ENCODE measurements around the gene GATA6. TPM values are rescaled to one million over a fixed set of nuclear protein-coding genes. Genes with fewer than 3 reads are reported as not detected.

Gene GATA6
- total and polyA plus RNA-seq, 10 of the 15 experiments (the other 5 are each of a cell fraction or from before 2014, with no cell fraction given), result 0.04 to 0.05 TPM; not detected in 8

GRCh38 chr18:22172594-22173049, 3.2 kb downstream of the GATA6 start (continued):
- no peak for TF ChIP-seq PBX3 (IDR thresholded peaks at IDR 0.05; ENCODE audit: insufficient replicate concordance, low read depth, low read length)

- H2AFZ ChIP-seq (ENCODE audit: control insufficient read depth, low read depth, low read length), result no peak overlapping the region
- BruUV-seq (replicated peaks), result no TSS peak
- FAIRE-seq (no peak), ATAC-seq (no peak), DNase-seq (ENCODE audit: low read depth, low spot score) (no peak)
- 49% methylated on average over 22 of the region's 22 CpGs for WGBS (ENCODE audit: insufficient coverage, insufficient replicate concordance, low lambda C conversion rate, missing lambda C conversion rate)
- intact Hi-C loops (cut with micrococcal nuclease; ENCODE audit: unreplicated experiment), result no loop called here
- SMC1A ChIA-PET (ENCODE audit: uncharacterized antibody, unreplicated experiment), result no interaction called here
- H3K79me2 ChIP-seq (ENCODE audit: control insufficient read depth, insufficient read depth, low read length), result no peaks in the 10 kb centered on the region
- H3K4me1 ChIP-seq (ENCODE audit: control insufficient read depth, insufficient read depth, low read length), result no peaks in the 10 kb centered on the region
- H3K9me3 ChIP-seq (replicated peaks; ENCODE audit: control insufficient read depth, insufficient read depth, low read length), result no peaks in the 10 kb centered on the region
- TF ChIP-seq MTA2 (IDR thresholded peaks at IDR 0.05; ENCODE audit: low read depth) (no peak), HSF1 (IDR thresholded peaks at IDR 0.05; ENCODE audit: low read depth, low read length) (no peak), ZZZ3 (IDR thresholded peaks at IDR 0.05; ENCODE audit: control insufficient read depth, insufficient read length, low read depth) (no peak), RB1 (IDR thresholded peaks at IDR 0.05; ENCODE audit: borderline replicate concordance) (no peak), NFYB (IDR thresholded peaks at IDR 0.05; ENCODE audit: insufficient read depth, low read depth, low read length) (no peak), SMAD5 (IDR thresholded peaks at IDR 0.05; ENCODE audit: low read depth) (no peak)
- H3K27ac ChIP-seq (ENCODE audit: control insufficient read depth, insufficient read depth), result no peak overlapping the region
- in situ Hi-C loops (cut with MboI), result no loop called here
- CTCF ChIA-PET, result no interaction called here
- no peak overlapping the region for H3K4me2 ChIP-seq (ENCODE audit: control insufficient read depth, insufficient read depth)
- H3K36me3 ChIP-seq (ENCODE audit: control insufficient read depth in 2 of 2, insufficient read depth in 2 of 2, low read length in 1 of 2), result no peaks in the 10 kb centered on the region
- H3K4me3 ChIP-seq, result no peak overlapping the region
- H3K9ac ChIP-seq (ENCODE audit: control insufficient read depth, insufficient read depth, low read length), result no peak overlapping the region
- H4K20me1 ChIP-seq (ENCODE audit: control insufficient read depth, insufficient read depth), result no peaks in the 10 kb centered on the region
- RAD21 ChIA-PET (ENCODE audit: unreplicated experiment), result no interaction called here
- H3K27me3 ChIP-seq (replicated peaks in 1 of 2; ENCODE audit: control insufficient read depth in 2 of 2, insufficient read depth in 2 of 2, low read length in 1 of 2), result peaks cover 11 to 12% of the 10 kb centered on the region in 2 experiments
- POLR2A ChIA-PET, result no interaction called here
These were observed 4.0 kb downstream of the GATA6 start for GRCh38 chr18:22173221-22173927.

All from GM12878 (cell line).